A549 treated with Hydrocortisone at 1 μM for 4 hours (cell line): Measurements from ENCODE around the gene FERMT3. TPM values are rescaled to one million over a fixed set of nuclear protein-coding genes. Genes with fewer than 3 reads are reported as not detected.

ENCODE experiments used
- total RNA-seq: library from RNA; stranded (reverse); fragments of 200-300 nt; extraction: Qiagen RNA extraction; gene quantifications from 5 replicates; pipeline ENCODE4 v1.2.3, GENCODE V29; 2022

The FERMT3 gene
- total RNA-seq = 0.90 to 3.5 TPM (median 1.1 TPM) in 5 replicates

GRCh38 chr11:64206457-64207255 lies at the start of gene FERMT3:
FERMT3 (plus strand) TSS chr11:64206721; CDS start chr11:64207365, 644 bp downstream.

DNA sequence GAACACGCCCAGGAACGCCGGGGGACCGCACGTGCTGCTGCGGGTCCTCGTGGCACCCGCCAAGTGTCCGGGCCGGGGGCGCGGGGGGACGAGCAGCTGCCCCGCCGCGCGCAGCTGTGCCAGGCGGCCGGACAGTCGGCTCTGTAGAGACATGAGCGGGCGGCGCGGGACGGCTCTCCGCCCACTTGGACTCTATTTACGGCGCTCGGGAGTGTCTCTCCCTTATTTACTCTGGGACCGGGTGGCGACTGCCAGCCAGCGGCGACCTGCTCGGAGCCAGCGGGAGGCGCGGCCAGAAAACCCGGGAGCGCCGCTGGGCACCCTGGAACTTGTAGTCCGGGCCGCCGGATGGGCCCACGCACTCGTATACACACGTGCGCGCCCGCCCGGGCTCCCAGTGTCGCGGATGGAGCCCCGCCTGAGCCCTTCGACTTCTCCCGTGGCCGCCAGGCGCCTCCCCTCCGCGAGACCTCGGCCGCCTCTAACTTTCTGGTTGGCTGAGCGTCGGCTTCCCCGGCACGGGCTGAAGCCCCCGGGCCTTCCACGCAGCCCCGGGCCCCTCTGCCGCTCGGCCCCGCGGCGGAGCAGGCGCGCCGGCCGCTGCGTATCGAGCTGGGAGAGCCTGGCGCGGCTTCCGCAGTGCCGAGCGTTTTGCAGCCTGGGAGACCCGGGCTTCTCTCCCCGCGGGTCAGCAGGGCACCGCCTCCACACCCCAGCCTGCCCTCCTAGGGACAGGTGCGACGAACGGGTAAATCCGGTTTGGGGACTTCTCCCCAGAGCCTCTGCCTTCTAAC lies 40.5 kb upstream of the FERMT3 start, which contains the start of gene MACROD1:
Gene MACROD1 (minus strand): TSS at position 272 of the 794 bp plus-strand sequence. CDS start 119 bp downstream, at position 153.

GRCh38 chr11:64185693-64186491 lies 20.6 kb upstream of the FERMT3 start, which contains the start of gene STIP1:
STIP1 (plus strand) TSS chr11:64186171; CDS start chr11:64186262, 91 bp downstream.

DNA sequence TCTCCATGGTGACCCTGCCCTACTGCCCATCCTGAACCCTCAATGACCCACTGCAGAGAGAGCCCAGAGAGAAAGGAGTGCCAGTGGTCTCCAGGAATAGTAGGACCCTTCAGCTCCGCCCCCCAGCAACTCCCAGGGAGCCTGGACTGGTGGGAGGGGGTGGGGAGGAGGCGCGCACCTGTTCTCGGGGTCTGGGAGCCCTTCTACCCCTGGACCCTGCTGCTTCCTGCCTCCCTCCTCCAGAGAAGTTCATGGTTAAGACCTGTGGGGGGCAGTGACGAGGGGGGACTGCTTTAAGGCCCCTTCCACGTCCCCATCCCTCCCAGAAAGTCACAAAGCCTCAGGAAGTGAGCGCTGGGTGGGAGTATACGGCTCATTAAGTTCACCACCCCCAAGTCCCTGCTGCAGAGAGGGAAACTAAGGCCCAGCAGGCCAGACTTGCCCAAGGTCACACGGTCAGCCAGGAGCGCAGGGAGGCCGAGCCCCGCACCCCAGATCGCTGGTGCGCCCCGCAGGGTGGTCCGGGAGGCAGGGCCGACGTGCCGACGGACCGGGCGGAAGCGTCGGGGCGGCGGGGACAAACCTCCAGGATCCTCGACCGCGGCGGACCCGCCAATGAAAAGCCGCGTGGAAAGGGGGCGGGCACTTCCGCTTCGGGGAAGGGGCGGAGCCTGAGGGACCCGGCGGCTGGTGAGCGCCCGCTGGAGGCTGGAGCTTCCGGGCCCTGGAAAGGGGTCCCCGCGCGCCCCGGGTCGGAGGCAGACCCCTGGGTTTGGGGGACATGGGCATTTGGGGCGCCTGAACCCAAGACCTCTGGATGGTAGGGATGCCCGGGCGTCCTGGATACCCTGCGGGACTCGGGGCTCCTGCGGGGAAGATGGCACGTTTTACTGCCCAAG lies 19.3 kb downstream of the FERMT3 start, which contains the start of the genes NUDT22 and TRPT1:
Gene NUDT22 (plus strand): TSS at position 667 of the 899 bp plus-strand sequence. CDS start 379 bp downstream, outside the sequence.
Gene TRPT1 (minus strand): TSS at position 579 of the 899 bp plus-strand sequence. CDS start 326 bp downstream, at position 253.

GRCh38 chr11:64230171-64230984 lies 23.9 kb downstream of the FERMT3 start, which contains the start of gene DNAJC4:
DNAJC4 (plus strand) TSS chr11:64230548; CDS start chr11:64230855, 307 bp downstream.

GRCh38 chr11:64233913-64234586 lies 27.5 kb downstream of the FERMT3 start, which contains the start of gene VEGFB:
VEGFB (plus strand) TSS chr11:64234584; CDS start chr11:64234834, 250 bp downstream.

GRCh38 chr11:64240435-64241240 lies 34.1 kb downstream of the FERMT3 start, which contains the start of gene FKBP2:
FKBP2 (plus strand) TSS chr11:64241095; CDS start chr11:64242388, 1,293 bp downstream.

GRCh38 chr11:64246871-64247728 lies 40.6 kb downstream of the FERMT3 start, which contains the start of gene PPP1R14B:
PPP1R14B (minus strand) TSS chr11:64246943; CDS start chr11:64246673, 270 bp downstream.

DNA sequence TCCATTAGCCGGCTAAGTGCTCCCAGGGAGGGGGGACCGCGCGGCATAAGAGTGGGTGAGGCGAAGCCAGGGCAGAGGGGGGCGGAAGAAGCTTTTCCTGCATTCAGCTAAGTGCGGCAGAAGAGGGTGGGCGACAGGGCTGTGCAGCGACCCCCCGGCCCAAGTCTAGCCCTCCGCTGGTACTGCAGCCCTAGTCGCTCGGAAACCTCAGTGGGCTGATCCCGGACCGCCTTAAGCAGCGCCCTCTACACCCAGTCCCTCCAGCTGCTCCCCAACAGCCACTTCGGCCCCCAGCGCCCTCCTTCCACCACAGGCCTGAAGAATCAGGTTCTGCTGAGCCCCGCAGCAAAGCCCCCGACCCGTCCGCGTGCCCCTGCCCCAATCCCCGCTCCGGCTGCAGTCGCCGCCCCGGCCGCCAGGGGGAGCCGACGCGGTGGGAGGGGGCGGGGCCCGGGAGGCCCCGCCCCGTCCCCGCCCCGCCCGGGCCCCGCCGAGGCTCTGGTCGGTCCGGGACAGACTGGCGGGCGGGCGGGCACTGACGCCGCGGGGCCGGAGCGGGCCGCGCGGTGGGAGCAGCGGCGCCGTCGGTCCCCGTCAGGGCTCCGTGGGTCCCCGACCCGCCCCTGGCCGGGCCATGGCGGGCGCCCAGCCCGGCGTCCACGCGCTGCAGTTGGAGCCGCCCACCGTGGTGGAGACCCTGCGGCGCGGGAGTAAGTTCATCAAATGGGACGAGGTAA lies 44.7 kb downstream of the FERMT3 start, which contains the start of gene PLCB3:
Gene PLCB3 (plus strand): TSS at position 515 of the 737 bp plus-strand sequence. CDS start 120 bp downstream, at position 635.

Other genes starting within 250 kb of the FERMT3 start
- gene COX8A, start 232.1 kb upstream of the FERMT3 start, total RNA-seq = 634 to 1,125 TPM (median 1,037 TPM) in 5 replicates
- 109 to 136 TPM (median 127 TPM) in 5 replicates for gene OTUB1, start 220.3 kb upstream of the FERMT3 start, total RNA-seq
- gene FLRT1, start 170.8 kb upstream of the FERMT3 start, total RNA-seq = 0.03 to 0.09 TPM (median 0.06 TPM) in 5 replicates
- gene MACROD1, start 40.6 kb upstream of the FERMT3 start, total RNA-seq = 9.0 to 15.8 TPM (median 13.5 TPM) in 5 replicates
- gene STIP1, start 20.6 kb upstream of the FERMT3 start, total RNA-seq = 226 to 294 TPM (median 239 TPM) in 5 replicates
- gene TRPT1, start 19.5 kb downstream of the FERMT3 start, total RNA-seq = 15.9 to 26.7 TPM (median 25.0 TPM) in 5 replicates
- gene NUDT22, start 19.6 kb downstream of the FERMT3 start, total RNA-seq = 30.0 to 39.3 TPM (median 36.0 TPM) in 5 replicates
- gene DNAJC4, start 23.8 kb downstream of the FERMT3 start, total RNA-seq = 17.1 to 22.6 TPM (median 21.1 TPM) in 5 replicates
- gene VEGFB, start 27.9 kb downstream of the FERMT3 start, total RNA-seq = 32.7 to 53.8 TPM (median 47.9 TPM) in 5 replicates
- 119 to 148 TPM (median 123 TPM) in 5 replicates for gene FKBP2, start 34.4 kb downstream of the FERMT3 start, total RNA-seq
- 195 to 381 TPM (median 360 TPM) in 5 replicates for gene PPP1R14B, start 40.2 kb downstream of the FERMT3 start, total RNA-seq
- 16.8 to 23.4 TPM (median 20.3 TPM) in 5 replicates for gene PLCB3, start 44.8 kb downstream of the FERMT3 start, total RNA-seq
- 65.9 to 95.2 TPM (median 90.0 TPM) in 5 replicates for gene BAD, start 77.9 kb downstream of the FERMT3 start, total RNA-seq
- gene GPR137, start 79.1 kb downstream of the FERMT3 start, total RNA-seq = 35.7 to 48.9 TPM (median 42.5 TPM) in 5 replicates
- gene KCNK4, start 84.6 kb downstream of the FERMT3 start, total RNA-seq = 0.07 to 0.10 TPM in 2 of 5 replicates, not detected in the others
- 2.1 to 2.6 TPM (median 2.4 TPM) in 5 replicates for gene CATSPERZ, start 93.6 kb downstream of the FERMT3 start, total RNA-seq
- 44.7 to 58.6 TPM (median 55.8 TPM) in 5 replicates for gene ESRRA, start 98.8 kb downstream of the FERMT3 start, total RNA-seq
- gene TRMT112, start 110.8 kb downstream of the FERMT3 start, total RNA-seq = 340 to 460 TPM (median 407 TPM) in 5 replicates
- 384 to 494 TPM (median 449 TPM) in 5 replicates for gene PRDX5, start 111.4 kb downstream of the FERMT3 start, total RNA-seq
- gene CCDC88B, start 133.5 kb downstream of the FERMT3 start, total RNA-seq = 7.6 to 10.2 TPM (median 9.8 TPM) in 5 replicates
- gene RPS6KA4, start 152.4 kb downstream of the FERMT3 start, total RNA-seq = 56.9 to 64.6 TPM (median 62.6 TPM) in 5 replicates